ENCODE results near the gene WWOX.

WWOX gene

GRCh38 chr16:78352184-78352583 lies 252.7 kb downstream of the WWOX start:
- DNase-seq (ENCODE audit: low read depth in 3 of 3), result no peak

- no peak for DNase-seq (ENCODE audit: low read depth in 3 of 3)
Measured at GRCh38 chr16:78353640-78354275, 254.3 kb downstream of the WWOX start.

GRCh38 chr16:78362524-78363135 lies 263.2 kb downstream of the WWOX start:
- DNase-seq (ENCODE audit: low read depth in 3 of 3), result no peak

- no peak for DNase-seq (ENCODE audit: low read depth in 3 of 3)
Measured at GRCh38 chr16:78363843-78364555, 264.5 kb downstream of the WWOX start.

DNA sequence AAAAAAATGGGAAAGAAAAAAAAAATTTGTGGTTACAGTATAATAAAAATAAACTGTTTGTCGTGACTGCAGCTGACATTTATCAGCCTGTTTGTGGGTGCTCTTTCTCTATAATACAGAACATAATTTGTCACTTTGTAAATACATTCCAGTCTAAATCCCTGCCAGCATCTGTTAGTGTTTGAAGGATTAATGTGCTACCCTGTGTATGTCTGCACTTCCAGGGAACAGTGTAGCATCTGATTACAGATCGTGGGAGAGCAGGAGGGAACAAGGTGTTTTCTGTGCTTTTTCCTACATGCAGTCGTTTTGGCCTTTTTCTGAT lies 265.1 kb downstream of the WWOX start:
- DNase-seq (ENCODE audit: low read depth in 3 of 3), result no peak

DNA sequence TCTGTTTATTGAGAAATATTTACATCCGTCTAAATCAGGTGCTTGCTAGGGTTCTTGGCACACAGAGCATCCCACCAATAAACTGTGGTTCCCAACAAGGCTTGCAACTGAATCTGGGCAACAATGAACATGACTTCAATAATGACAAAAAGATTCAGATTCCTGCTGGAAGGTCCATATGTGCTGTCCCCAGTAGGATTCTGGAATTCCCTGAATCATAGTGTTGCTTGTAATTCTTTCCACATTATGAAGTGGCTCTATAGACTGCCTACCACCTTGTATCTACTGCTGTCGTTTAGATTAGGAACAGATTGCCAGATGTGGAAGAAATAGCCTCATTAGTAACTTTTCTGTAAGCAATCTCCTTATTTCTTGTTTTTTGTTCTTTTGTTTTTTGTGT lies 265.9 kb downstream of the WWOX start:
- no peak for DNase-seq (ENCODE audit: low read depth in 3 of 3)

GRCh38 chr16:78368121-78369102 lies 269.0 kb downstream of the WWOX start:
- no peak for DNase-seq (ENCODE audit: low read depth in 3 of 3)

- DNase-seq (ENCODE audit: low read depth in 3 of 3), result no peak
Measured at GRCh38 chr16:78372277-78372676, 272.8 kb downstream of the WWOX start.

DNA sequence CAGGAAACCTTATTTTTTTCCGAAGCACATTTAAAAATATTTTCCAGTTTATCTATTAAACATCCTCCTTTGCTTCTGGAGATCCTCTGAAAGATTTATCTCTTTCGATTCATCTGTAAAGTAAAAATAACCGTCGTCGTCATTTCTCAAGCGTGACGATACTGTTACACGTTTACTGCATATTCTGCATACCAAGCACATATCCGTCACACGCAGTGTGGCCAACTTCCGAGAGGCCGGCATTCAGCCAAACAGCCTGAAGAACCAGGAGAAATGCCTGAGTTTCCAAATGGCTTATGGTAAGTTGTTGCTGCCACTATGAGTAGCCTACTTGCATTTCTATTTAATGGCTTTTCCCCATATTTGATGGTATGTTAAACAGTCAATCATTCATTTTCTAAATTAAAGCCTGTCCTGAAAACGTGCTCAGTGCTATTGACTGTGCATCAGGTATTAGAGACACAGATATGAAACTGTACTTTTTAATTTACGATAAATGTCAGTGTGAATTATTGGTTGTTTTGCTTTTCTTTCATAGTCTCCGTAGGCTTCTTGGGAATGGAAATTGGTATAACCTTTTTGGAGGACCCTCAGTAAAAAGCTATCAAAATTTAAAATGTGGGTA lies 275.7 kb downstream of the WWOX start:
- DNase-seq (ENCODE audit: low read depth in 3 of 3), result no peak

DNA sequence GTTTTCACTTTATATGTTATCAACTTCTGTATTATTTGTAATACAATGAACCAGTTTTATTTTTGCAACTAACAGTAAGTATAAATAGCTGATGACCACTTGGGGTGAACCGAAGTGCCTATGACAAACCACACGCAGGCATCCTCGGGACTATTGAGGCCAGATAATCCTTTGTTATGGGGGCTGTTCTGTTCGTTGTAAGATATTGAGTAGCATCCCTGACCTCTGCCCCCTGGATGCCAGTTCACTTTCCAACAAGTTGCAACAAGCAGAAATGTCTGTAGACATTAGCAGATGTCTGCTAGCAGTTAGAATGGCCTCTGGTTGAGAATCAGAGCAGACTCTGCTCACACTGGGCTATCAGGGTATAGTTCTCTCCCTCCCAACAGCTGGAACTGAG lies 277.0 kb downstream of the WWOX start:
- no peak for DNase-seq (ENCODE audit: low read depth in 3 of 3)

GRCh38 chr16:78377312-78377711 lies 277.9 kb downstream of the WWOX start:
- no peak for DNase-seq (ENCODE audit: low read depth in 3 of 3)

GRCh38 chr16:78381060-78381459 lies 281.6 kb downstream of the WWOX start:
- no peak for DNase-seq (ENCODE audit: low read depth in 3 of 3)

GRCh38 chr16:78383118-78383517 lies 283.7 kb downstream of the WWOX start:
- no peak for DNase-seq (ENCODE audit: low read depth in 3 of 3)

GRCh38 chr16:78385086-78385805 lies 285.8 kb downstream of the WWOX start:
- DNase-seq (ENCODE audit: low read depth in 3 of 3), result no peak

DNA sequence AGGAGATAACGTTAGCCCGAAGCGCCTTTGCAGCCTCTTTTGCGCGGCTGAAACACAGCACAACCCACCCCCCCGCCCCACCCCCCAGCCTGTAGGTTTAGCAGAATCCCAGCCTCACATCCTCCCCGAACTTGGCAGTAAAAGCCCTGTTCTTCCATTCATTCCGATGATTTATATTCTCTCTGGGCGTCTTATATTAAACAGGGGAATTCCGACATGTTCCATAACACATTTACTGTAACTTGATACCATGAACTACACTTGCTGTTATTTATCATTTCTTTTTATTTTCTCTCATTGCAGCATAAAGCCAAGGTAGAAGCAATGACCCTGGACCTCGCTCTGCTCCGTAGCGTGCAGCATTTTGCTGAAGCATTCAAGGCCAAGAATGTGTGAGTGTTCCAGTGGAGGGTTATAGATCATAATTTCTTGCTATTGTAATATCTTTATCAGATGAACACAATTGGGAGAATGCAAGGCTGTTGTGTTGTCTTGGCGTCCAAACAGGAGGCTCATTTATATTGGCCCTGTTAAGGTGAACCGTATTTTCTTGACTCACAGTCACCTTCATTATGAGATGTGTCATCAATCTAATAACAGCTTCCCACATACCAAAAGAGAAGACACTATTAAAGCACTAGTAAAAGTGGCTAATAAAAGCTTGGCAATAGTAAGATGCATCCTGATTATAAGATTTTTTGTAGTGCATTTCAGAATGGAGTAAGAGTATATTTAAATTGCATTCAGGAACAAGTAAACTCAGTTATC lies 287.3 kb downstream of the WWOX start:
- no peak for DNase-seq (ENCODE audit: low read depth in 3 of 3)

DNA sequence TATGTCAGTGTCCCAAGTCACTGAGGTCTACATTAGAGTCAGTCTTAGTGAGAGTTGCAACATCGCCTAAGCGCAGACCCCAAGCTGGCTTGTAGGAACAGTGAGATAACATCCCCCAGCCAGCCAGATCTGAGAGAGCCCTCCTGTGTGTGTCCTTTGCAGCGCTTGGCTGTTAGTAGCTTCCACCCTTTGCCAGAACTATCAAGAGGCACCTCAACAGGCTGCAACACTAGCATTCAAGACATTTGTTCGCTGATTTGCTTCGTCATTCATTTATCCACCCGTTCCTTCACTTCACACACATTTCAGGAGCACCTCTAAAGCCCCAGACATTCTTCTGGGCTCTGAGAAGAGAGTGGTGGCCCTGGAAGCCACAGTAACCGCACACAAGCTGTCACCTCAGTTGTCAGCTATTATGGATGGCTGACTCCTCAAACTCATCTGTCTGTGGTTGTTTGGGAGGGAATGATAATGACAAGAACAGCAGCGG lies 289.6 kb downstream of the WWOX start:
- no peak for DNase-seq (ENCODE audit: low read depth in 3 of 3)

DNA sequence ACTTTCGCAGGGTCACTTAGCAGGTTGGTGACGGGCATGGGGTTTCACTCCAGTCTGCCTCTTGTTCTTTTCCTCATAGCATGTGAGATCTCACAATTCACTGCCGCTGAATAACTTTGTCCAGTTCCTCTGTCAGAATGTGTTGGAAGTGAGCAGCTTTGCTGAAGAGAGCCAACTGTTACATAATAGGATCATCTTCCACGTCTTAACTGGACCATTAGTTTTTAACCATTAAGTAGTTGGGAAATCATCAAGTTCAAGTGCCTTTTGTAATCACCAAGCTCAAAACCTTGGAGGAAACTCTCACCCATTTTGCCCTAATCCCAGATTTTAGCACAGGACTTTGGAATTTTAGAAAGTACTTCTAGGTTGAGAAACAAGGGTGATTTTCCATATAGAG lies 290.6 kb downstream of the WWOX start:
- no peak for DNase-seq (ENCODE audit: low read depth in 3 of 3)

DNA sequence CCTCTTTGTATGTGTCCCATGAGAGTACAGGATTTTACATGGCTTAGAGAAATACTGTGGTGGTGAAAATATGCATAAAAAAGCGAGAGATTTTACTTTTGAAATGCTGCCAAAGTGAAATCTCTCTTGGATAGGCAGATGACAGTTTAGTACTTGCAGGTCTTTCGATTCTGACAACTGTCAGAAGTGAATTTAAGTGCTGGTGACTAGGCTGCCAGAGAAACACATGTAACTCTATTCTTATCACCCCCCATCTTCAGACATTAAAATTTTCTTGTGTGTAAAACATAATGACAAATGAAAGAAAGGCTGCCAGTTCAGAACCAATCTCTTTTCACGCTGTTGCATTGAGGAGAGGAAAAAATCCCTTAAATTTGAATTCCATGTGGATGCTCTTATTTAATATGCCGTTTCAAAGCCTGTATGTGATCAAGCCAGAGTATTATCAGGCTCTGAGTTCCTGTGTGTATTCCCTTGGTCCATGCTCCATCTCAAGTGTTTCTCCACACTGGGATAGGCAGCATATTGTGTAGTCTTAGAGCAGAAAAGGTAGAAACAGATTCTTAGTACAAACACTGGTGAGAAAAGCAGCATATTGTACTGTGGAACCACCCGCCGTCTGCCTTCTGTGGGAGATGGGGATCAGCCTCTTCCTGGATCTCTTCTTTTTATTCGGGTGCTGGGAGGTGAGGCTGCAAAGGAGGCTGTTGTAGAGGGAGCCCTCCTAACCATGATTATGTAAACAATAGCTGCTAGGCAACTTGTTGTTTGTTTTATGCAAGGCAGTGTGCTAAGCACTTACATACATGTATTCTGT lies 291.3 kb downstream of the WWOX start:
- no peak for DNase-seq (ENCODE audit: low read depth in 3 of 3)

DNA sequence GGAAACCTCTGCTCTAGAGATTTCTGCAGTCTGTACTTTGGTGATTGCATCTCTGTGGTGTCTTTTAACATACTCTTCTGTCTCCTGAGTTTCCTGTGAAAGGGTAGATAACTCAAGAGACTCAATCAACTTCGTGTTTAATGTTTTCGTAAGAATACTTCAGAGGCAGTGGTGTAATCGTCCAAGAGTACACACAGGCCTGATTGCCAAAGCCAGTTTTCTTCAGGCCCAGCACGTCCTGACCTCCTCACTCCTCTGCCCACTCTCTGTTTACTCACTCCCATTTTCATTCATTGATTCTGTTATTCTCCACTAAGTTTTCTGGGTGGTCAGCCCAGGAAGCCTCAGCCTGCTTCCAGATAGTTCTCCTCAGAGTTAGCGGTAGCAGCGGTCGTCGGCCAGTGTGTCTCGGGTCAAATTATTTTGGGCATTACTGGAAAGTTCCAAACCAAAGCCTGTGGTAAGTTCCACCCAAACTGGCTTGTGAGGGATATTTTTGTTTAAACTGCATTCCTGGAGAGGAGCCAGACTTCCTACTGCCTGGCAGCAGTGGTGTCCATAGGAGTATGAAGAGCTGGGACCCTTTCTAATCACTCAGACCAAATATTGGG lies 293.2 kb downstream of the WWOX start:
- DNase-seq (ENCODE audit: low read depth in 3 of 3), result no peak
